K562 (cell line): ENCODE results near the gene MAPK8IP1. TPM values are rescaled to one million over a fixed set of nuclear protein-coding genes. Genes with fewer than 3 reads are reported as not detected.

Experiments
- ATAC-seq: fragments of 200-7000 bp; cut with Tn5 transposase; 3 replicates; pipeline ENCODE4 v1.9.1; 2020; ENCODE audit warnings: moderate library complexity
- BruUV-seq: library from RNA; stranded (reverse); fragments of 400-500 nt; replicated peaks from 2 replicates; lab custom pipeline; 2021; lab: Mats Ljungman, UMichigan
- CTCF ChIA-PET: fragments of 300-600 bp; formaldehyde crosslinking; extraction: SDS; loops from one replicate; lab custom pipeline; 2021; ENCODE audit warnings: low intra/inter-chr PET ratio; lab: Yijun Ruan, JAX
- POLR2A ChIA-PET: fragments of 300-600, 350-650 bp; sonication (Branson Sonifier 250); formaldehyde crosslinking; extraction: SDS; loops from one replicate; lab custom pipeline; 2021; ENCODE audit warnings: antibody characterized with exemption, inconsistent platforms; lab: Yijun Ruan, JAX
- DNase-seq, 4 experiments: peaks; one replicate each; pipeline versions ENCODE4 v3.0.0 to v3.0.0-alpha.2; 2011 to 2018; ENCODE audit warnings: low spot score in 3 of 4, mixed read lengths in 3 of 4; ENCODE audit errors: extremely low read depth in 1 of 4
- FAIRE-seq: peaks from 2 replicates; lab custom pipeline; 2011; peaks lifted over from hg19 to GRCh38; lab: Jason Lieb, UNC
- H2AFZ ChIP-seq: 2 replicates; pipeline ENCODE4 v1.6.0; 2011; ENCODE audit warnings: low read depth, low read length, control low read depth, inconsistent platforms
- H3K27ac ChIP-seq: fragments of 200-600 bp; 3 replicates; pipeline ENCODE4 v1.8.0; 2011; ENCODE audit warnings: low read depth, mild to moderate bottlenecking, control low read depth, inconsistent platforms, low read length, moderate library complexity, mixed read lengths; ENCODE audit errors: extremely low read depth
- H3K27me3 ChIP-seq, 2 experiments: fragments of 300-600 bp in 1 of 2; 2 replicates in 1 of 2; 3 replicates in 1 of 2; pipeline versions ENCODE4 v1.6.0 to v1.8.0; 2011; ENCODE audit warnings: inconsistent platforms in 2 of 2, low read length in 2 of 2, mild to moderate bottlenecking in 1 of 2, mixed read lengths in 1 of 2, moderate library complexity in 1 of 2; ENCODE audit not compliant: control insufficient read depth in 2 of 2, insufficient read depth in 2 of 2
- H3K36me3 ChIP-seq: fragments of 300-600 bp; 3 replicates; pipeline ENCODE4 v1.8.0; 2011; ENCODE audit warnings: mild to moderate bottlenecking, low read length, inconsistent platforms; ENCODE audit not compliant: control insufficient read depth, insufficient read depth
- H3K4me1 ChIP-seq, 2 experiments: fragments of 200-600 bp in 1 of 2; replicated peaks in 1 of 2; 2 replicates in 1 of 2; 3 replicates in 1 of 2; pipeline versions ENCODE4 v1.5.1 to v1.8.0; 2011; ENCODE audit warnings: inconsistent platforms in 2 of 2, low read length in 2 of 2, mild to moderate bottlenecking in 1 of 2, mixed read lengths in 1 of 2, moderate library complexity in 1 of 2; ENCODE audit not compliant: control insufficient read depth in 2 of 2, insufficient read depth in 2 of 2
- H3K4me2 ChIP-seq: 2 replicates; pipeline ENCODE4 v1.6.1; 2011; ENCODE audit warnings: low read length, control low read depth, inconsistent platforms, mixed read lengths; ENCODE audit not compliant: insufficient read depth
- H3K4me3 ChIP-seq: fragments of 200-600 bp; sonication (generic), shearing (Covaris generic); 2 replicates; pipeline ENCODE4 v1.5.1; 2016; ENCODE audit warnings: control low read depth, inconsistent platforms
- H3K79me2 ChIP-seq: fragments of 200-600 bp; 3 replicates; pipeline ENCODE4 v1.8.0; 2011; ENCODE audit warnings: low read length, inconsistent platforms; ENCODE audit not compliant: control insufficient read depth, insufficient read depth
- H3K9ac ChIP-seq, 2 experiments: 2 replicates each; pipeline versions ENCODE4 v1.6.0 to v1.6.1; 2011; ENCODE audit warnings: low read depth in 2 of 2, low read length in 2 of 2, control low read depth in 1 of 2, inconsistent platforms in 1 of 2, mild to moderate bottlenecking in 1 of 2, mixed read lengths in 1 of 2; ENCODE audit not compliant: insufficient read depth in 1 of 2
- H3K9me1 ChIP-seq: one replicate; pipeline ENCODE4 v1.6.0; 2011; ENCODE audit warnings: inconsistent platforms, mild to moderate bottlenecking, low read length, moderate library complexity; ENCODE audit not compliant: control insufficient read depth, insufficient read depth
- H3K9me3 ChIP-seq: replicated peaks from 2 replicates; pipeline ENCODE4 v1.5.1; 2011; ENCODE audit warnings: low read depth, low read length, inconsistent platforms; ENCODE audit not compliant: control insufficient read depth, insufficient read depth
- H4K20me1 ChIP-seq: replicated peaks from 2 replicates; pipeline ENCODE4 v1.6.1; 2011; ENCODE audit warnings: low read length, inconsistent platforms, mixed read lengths; ENCODE audit not compliant: control insufficient read depth, insufficient read depth
- BACH1 ChIP-seq: fragments of 200-800 bp; sonication (Bioruptor generic); IDR thresholded peaks from 2 replicates; pipeline ENCODE4 v1.6.1; 2016; ENCODE audit warnings: missing genetic modification characterization, missing compliant biosample characterization
- CBX3 ChIP-seq, 2 experiments: IDR thresholded peaks; 1 replicate in 1 of 2; 2 replicates in 1 of 2; pipeline ENCODE4 v1.6.1; 2012; ENCODE audit warnings: inconsistent platforms in 2 of 2, low read length in 2 of 2, borderline replicate concordance in 1 of 2, control low read depth in 1 of 2
- FOXK2 ChIP-seq, 2 experiments: fragments of 450-650 bp; IDR thresholded peaks in 1 of 2; conservative IDR thresholded peaks in 1 of 2; 2 replicates each; pipeline ENCODE4 v1.6.1; 2016; ENCODE audit warnings: low read depth in 2 of 2, mild to moderate bottlenecking in 1 of 2
- NR2C2 ChIP-seq, 2 experiments: fragments of 200-800 bp in 1 of 2; sonication (Bioruptor generic) in 1 of 2; sonication (generic) in 1 of 2; formaldehyde crosslinking in 1 of 2; IDR thresholded peaks; 2 replicates each; pipeline versions ENCODE4 v1.6.1 to v1.8.0; 2016 to 2022; ENCODE audit warnings: mild to moderate bottlenecking in 1 of 2, missing compliant biosample characterization in 1 of 2, missing genetic modification characterization in 1 of 2, missing genetic modification reagents in 1 of 2
- NR4A1 ChIP-seq, 2 experiments: fragments of 250-450 bp in 1 of 2; fragments of 450-650 bp in 1 of 2; sonication (Bioruptor Pico) in 1 of 2; IDR thresholded peaks; 2 replicates each; pipeline versions ENCODE4 v1.4.0 to v1.6.1; 2016 to 2020; ENCODE audit warnings: mild to moderate bottlenecking in 2 of 2, missing compliant biosample characterization in 1 of 2, missing genetic modification characterization in 1 of 2, moderate library complexity in 1 of 2
- PCBP2 ChIP-seq: fragments of 200-400 bp; formaldehyde crosslinking; IDR thresholded peaks from 2 replicates; pipeline ENCODE4 v1.6.1; 2018; ENCODE audit warnings: low read length, low read depth, mild to moderate bottlenecking, moderate library complexity; ENCODE audit not compliant: poor library complexity, severe bottlenecking
- RREB1 ChIP-seq: fragments of 250-450 bp; sonication (Bioruptor Pico); IDR thresholded peaks from 2 replicates; pipeline ENCODE4 v1.4.0; 2020
- SMARCE1 ChIP-seq: fragments of 450-650 bp; IDR thresholded peaks from 2 replicates; pipeline ENCODE4 v1.7.1; 2016; ENCODE audit warnings: mild to moderate bottlenecking
- TEAD2 ChIP-seq: fragments of 450-650 bp; IDR thresholded peaks from 2 replicates; pipeline ENCODE4 v1.6.1; 2016; ENCODE audit warnings: missing genetic modification characterization, control low read depth, missing compliant biosample characterization
- TGIF2 ChIP-seq: sonication (generic); formaldehyde crosslinking; IDR thresholded peaks from 2 replicates; pipeline ENCODE4 v1.8.1; 2022; ENCODE audit warnings: mild to moderate bottlenecking, missing genetic modification reagents, moderate library complexity
- ZBTB12 ChIP-seq: fragments of 250-450 bp; sonication (Bioruptor Pico); IDR thresholded peaks from 2 replicates; pipeline ENCODE4 v1.4.0; 2020
- ZNF3 ChIP-seq: fragments of 250-450 bp; sonication (Bioruptor Pico); IDR thresholded peaks from 2 replicates; pipeline ENCODE4 v1.5.0; 2021; ENCODE audit warnings: mild to moderate bottlenecking, moderate library complexity
- ZNF316 ChIP-seq: fragments of 450-650 bp; IDR thresholded peaks from 2 replicates; pipeline ENCODE4 v1.6.1; 2016
- ZSCAN32 ChIP-seq: fragments of 450-650 bp; formaldehyde crosslinking; IDR thresholded peaks from 2 replicates; pipeline ENCODE4 v1.4.0; 2020; ENCODE audit warnings: mild to moderate bottlenecking, moderate library complexity
- WGBS: fragments of 100-300 bp; shearing (Covaris generic); methylation state at CpG from one replicate; pipeline ENCODE4 v1.1.6; 2016; ENCODE audit warnings: low coverage, mixed read lengths; ENCODE audit not compliant: insufficient coverage; ENCODE audit errors: missing lambda C conversion rate; 5-methylcytosine and 5-hydroxymethylcytosine counted together
- in situ Hi-C: fragments of 300-500 bp; cut with MboI; formaldehyde crosslinking; loops from 4 replicates; pipeline ENCODE4 v1.15.0; 2018; ENCODE audit warnings: inconsistent platforms, mixed read lengths
- intact Hi-C: fragments of 100-400 bp; cut with micrococcal nuclease; formaldehyde crosslinking; loops from 2 replicates; pipeline ENCODE4 v1.14.2; 2022
- polyA plus RNA-seq, 8 experiments: library from polyadenylated mRNA; depleted of rRNA in 4 of 8; stranded (reverse) in 5 of 8; unstranded in 3 of 8; fragments of >200 nt; fragmentation: Nextera tagmentation in 2 of 8; fragmentation: Illumina TruSeq in 1 of 8; extraction: Ambion mirVana in 2 of 8; extraction: Trizol in 1 of 8; gene quantifications; 2 replicates each; pipeline versions ENCODE4 v1.2.1 to v1.2.3, GENCODE V29; 2011 to 2014; ENCODE audit warnings: inconsistent platforms in 1 of 8, missing spikeins in 1 of 8
- total RNA-seq, 7 experiments: library from RNA; depleted of rRNA in 6 of 7; stranded (reverse); fragments of >200 nt in 6 of 7; fragmentation: Illumina TruSeq in 2 of 7; extraction: Trizol in 2 of 7; gene quantifications; 2 replicates each; pipeline versions ENCODE4 v1.2.1 to v1.2.3, GENCODE V29; 2011 to 2021; ENCODE audit warnings: low replicate concordance in 1 of 7

MAPK8IP1 gene
- total and polyA plus RNA-seq, 9 of the 15 experiments (the other 6 are each of a cell fraction or from before 2014, with no cell fraction given), result 0.13 to 6.9 (median 2.5) TPM

DNA sequence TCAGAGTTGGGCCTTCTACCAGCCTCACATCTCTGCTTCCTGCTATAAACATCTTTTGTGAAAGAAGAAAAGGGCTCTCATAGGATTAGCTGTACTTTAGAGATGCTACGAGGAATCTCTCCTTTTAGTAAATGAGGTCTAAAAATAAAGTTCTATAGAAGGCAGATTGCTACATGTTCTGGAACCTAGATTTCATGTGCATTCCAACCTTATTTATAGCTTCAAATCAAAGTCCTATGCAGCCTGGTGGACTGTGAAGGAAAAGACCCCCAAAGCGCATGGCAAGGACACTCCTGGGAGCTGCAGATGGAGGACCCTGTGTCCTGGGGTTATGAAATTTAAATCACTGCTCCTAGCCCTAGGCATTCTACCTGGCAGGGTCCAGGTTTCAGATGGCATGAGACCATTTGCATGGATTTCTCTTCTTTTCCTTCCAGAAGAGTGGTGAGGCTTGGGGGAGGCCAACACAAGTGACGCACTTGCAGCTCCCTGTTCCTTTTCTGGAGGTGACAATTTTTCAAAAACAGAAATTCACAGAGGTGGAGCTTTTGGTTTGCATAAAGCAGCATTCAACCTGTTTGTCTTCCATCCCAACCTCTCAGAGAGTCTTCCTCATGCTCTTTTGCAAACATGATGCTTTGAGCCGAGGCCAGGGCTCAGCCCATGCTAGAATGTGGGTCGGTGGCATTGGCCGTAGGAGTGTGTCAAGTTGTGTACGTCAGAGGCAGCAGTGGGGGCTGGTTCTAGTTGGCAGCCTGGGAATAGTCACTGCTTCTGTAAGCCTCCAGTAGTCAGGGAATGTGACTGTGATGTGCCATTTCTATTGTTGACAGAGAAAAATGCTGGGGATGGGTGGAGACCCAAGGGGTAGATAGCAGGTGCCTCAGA lies 31.9 kb upstream of the MAPK8IP1 start:
- Histone ChIP-seq H3K36me3 (peaks cover 48% of the 10 kb centered on the region), H3K9me1 (no peaks in the 10 kb centered on the region), H3K4me2 (no peak overlapping the region), H4K20me1 (peaks cover 20% of the 10 kb centered on the region), H3K9ac (0 out of 4 replicates have a peak overlapping the region, but pooled peaks of 1 of the 2 experiments have one; percentile 43), H2AFZ (no peak overlapping the region), H3K27ac (no peak overlapping the region), H3K9me3 (no peaks in the 10 kb centered on the region), H3K27me3 (no peaks in the 10 kb centered on the region), H3K4me3 (no peak overlapping the region), H3K79me2 (peaks cover 60% of the 10 kb centered on the region), H3K4me1 (peaks cover 2 to 3% of the 10 kb centered on the region in 2 experiments; a peak in 4 of 5 replicates)
- 91% methylated on average over 7 of the region's 7 CpGs for WGBS
- BruUV-seq, result no TSS peak
- DNase-seq (peak in 1 of 4 experiments; percentile 7), ATAC-seq (no peak), FAIRE-seq (no peak)
- POLR2A ChIA-PET, result no interaction called here
- in situ Hi-C loops (no loop called here), intact Hi-C loops (loop anchor here (5.0 kb wide), 1 partner anchor 81 kb away; no protein-coding TSS in a partner anchor)
- CTCF ChIA-PET, result interaction anchor here (0.7 to 1.2 kb wide), 2 partner anchors 44 to 82 kb away, joined by 3 to 8 read pairs; no protein-coding TSS in a partner anchor
- no peak for TF ChIP-seq FOXK2 (conservative IDR thresholded peaks at IDR 0.05 in 1 of 2, IDR thresholded peaks at IDR 0.05 in 1 of 2; ENCODE audit: low read depth in 2 of 2)
- no peak for TF ChIP-seq NR2C2 (CRISPR knock-in tag; IDR thresholded peaks at IDR 0.05)
- no peak for TF ChIP-seq NR2C2 (tag; IDR thresholded peaks at IDR 0.05)
- TF ChIP-seq NR4A1 (CRISPR knock-in tag; IDR thresholded peaks at IDR 0.05), result no peak
- TF ChIP-seq NR4A1 (tag; IDR thresholded peaks at IDR 0.05), result no peak
- TF ChIP-seq ZBTB12, result no peak
- TF ChIP-seq BACH1, result no peak
- no peak for TF ChIP-seq PCBP2
- TF ChIP-seq TGIF2 (CRISPR knock-in tag), result no peak
- no peak for TF ChIP-seq ZSCAN32 (CRISPR knock-in tag)
- no peak for TF ChIP-seq SMARCE1
- TF ChIP-seq ZNF316, result no peak
- TF ChIP-seq CBX3 (IDR thresholded peaks at IDR 0.05; ENCODE audit: borderline replicate concordance in 1 of 2, low read length in 2 of 2), result no peak
- no peak for TF ChIP-seq ZNF3 (CRISPR knock-in tag)
- TF ChIP-seq TEAD2 (tag), result no peak
- no peak for TF ChIP-seq RREB1 (CRISPR knock-in tag)
